Activated CD8-positive, alpha-beta memory T cell treated with anti-CD3 and anti-CD28 coated beads for 48 hours (primary cell): ENCODE results near the gene ZCCHC7.
"Not testable (repeated sequence)": the region's sequence is repeated elsewhere in the genome, so short reads cannot be mapped to it uniquely, and the experiment has no call there.

ENCODE experiments used
- DNase-seq, 3 experiments: peaks; one replicate each; pipeline ENCODE4 v3.0.0-alpha.2; 2020; ENCODE audit warnings: low read depth in 2 of 3, low spot score in 2 of 3

Gene ZCCHC7

GRCh38 chr9:37397948-37398347 lies 277.6 kb downstream of the ZCCHC7 start:
- DNase-seq, result not testable (repeated sequence)

- DNase-seq, result no peak
These were observed 278.2 kb downstream of the ZCCHC7 start for GRCh38 chr9:37398464-37399025.

GRCh38 chr9:37399336-37399735 lies 279.0 kb downstream of the ZCCHC7 start:
- no peak for DNase-seq

- no peak for DNase-seq
These were observed 284.2 kb downstream of the ZCCHC7 start for GRCh38 chr9:37404590-37404989.

GRCh38 chr9:37405350-37405749 lies 285.0 kb downstream of the ZCCHC7 start:
- no peak for DNase-seq

GRCh38 chr9:37405764-37406380 lies 285.5 kb downstream of the ZCCHC7 start:
- no peak for DNase-seq

- no peak for DNase-seq
These were observed 286.4 kb downstream of the ZCCHC7 start for GRCh38 chr9:37406603-37407401.

- no peak for DNase-seq
These were observed 287.1 kb downstream of the ZCCHC7 start for GRCh38 chr9:37407468-37407867.
